K562 (cell line): ENCODE data around the gene OR11G2. TPM values are rescaled to one million over a fixed set of nuclear protein-coding genes. Genes with fewer than 3 reads are reported as not detected.
A peak's percentile ranks its signal among the peaks of the same experiment; 100 is the strongest.

Source experiments
- ATAC-seq: fragments of 200-7000 bp; cut with Tn5 transposase; 3 replicates; pipeline ENCODE4 v1.9.1; 2020; ENCODE audit warnings: moderate library complexity
- BruUV-seq: library from RNA; stranded (reverse); fragments of 400-500 nt; replicated peaks from 2 replicates; lab custom pipeline; 2021; lab: Mats Ljungman, UMichigan
- CTCF ChIA-PET: fragments of 300-600 bp; formaldehyde crosslinking; extraction: SDS; loops from one replicate; lab custom pipeline; 2021; ENCODE audit warnings: low intra/inter-chr PET ratio; lab: Yijun Ruan, JAX
- POLR2A ChIA-PET: fragments of 300-600, 350-650 bp; sonication (Branson Sonifier 250); formaldehyde crosslinking; extraction: SDS; loops from one replicate; lab custom pipeline; 2021; ENCODE audit warnings: antibody characterized with exemption, inconsistent platforms; lab: Yijun Ruan, JAX
- DNase-seq, 4 experiments: peaks; one replicate each; pipeline versions ENCODE4 v3.0.0 to v3.0.0-alpha.2; 2011 to 2018; ENCODE audit warnings: low spot score in 3 of 4, mixed read lengths in 3 of 4; ENCODE audit errors: extremely low read depth in 1 of 4
- FAIRE-seq: peaks from 2 replicates; lab custom pipeline; 2011; peaks lifted over from hg19 to GRCh38; lab: Jason Lieb, UNC
- H2AFZ ChIP-seq: 2 replicates; pipeline ENCODE4 v1.6.0; 2011; ENCODE audit warnings: low read depth, low read length, control low read depth, inconsistent platforms
- H3K27ac ChIP-seq: fragments of 200-600 bp; 3 replicates; pipeline ENCODE4 v1.8.0; 2011; ENCODE audit warnings: low read depth, mild to moderate bottlenecking, control low read depth, inconsistent platforms, low read length, moderate library complexity, mixed read lengths; ENCODE audit errors: extremely low read depth
- H3K27me3 ChIP-seq, 2 experiments: fragments of 300-600 bp in 1 of 2; 2 replicates in 1 of 2; 3 replicates in 1 of 2; pipeline versions ENCODE4 v1.6.0 to v1.8.0; 2011; ENCODE audit warnings: inconsistent platforms in 2 of 2, low read length in 2 of 2, mild to moderate bottlenecking in 1 of 2, mixed read lengths in 1 of 2, moderate library complexity in 1 of 2; ENCODE audit not compliant: control insufficient read depth in 2 of 2, insufficient read depth in 2 of 2
- H3K36me3 ChIP-seq: fragments of 300-600 bp; 3 replicates; pipeline ENCODE4 v1.8.0; 2011; ENCODE audit warnings: mild to moderate bottlenecking, low read length, inconsistent platforms; ENCODE audit not compliant: control insufficient read depth, insufficient read depth
- H3K4me1 ChIP-seq, 2 experiments: fragments of 200-600 bp in 1 of 2; replicated peaks in 1 of 2; 2 replicates in 1 of 2; 3 replicates in 1 of 2; pipeline versions ENCODE4 v1.5.1 to v1.8.0; 2011; ENCODE audit warnings: inconsistent platforms in 2 of 2, low read length in 2 of 2, mild to moderate bottlenecking in 1 of 2, mixed read lengths in 1 of 2, moderate library complexity in 1 of 2; ENCODE audit not compliant: control insufficient read depth in 2 of 2, insufficient read depth in 2 of 2
- H3K4me2 ChIP-seq: 2 replicates; pipeline ENCODE4 v1.6.1; 2011; ENCODE audit warnings: low read length, control low read depth, inconsistent platforms, mixed read lengths; ENCODE audit not compliant: insufficient read depth
- H3K4me3 ChIP-seq: fragments of 200-600 bp; sonication (generic), shearing (Covaris generic); 2 replicates; pipeline ENCODE4 v1.5.1; 2016; ENCODE audit warnings: control low read depth, inconsistent platforms
- H3K79me2 ChIP-seq: fragments of 200-600 bp; 3 replicates; pipeline ENCODE4 v1.8.0; 2011; ENCODE audit warnings: low read length, inconsistent platforms; ENCODE audit not compliant: control insufficient read depth, insufficient read depth
- H3K9ac ChIP-seq, 2 experiments: 2 replicates each; pipeline versions ENCODE4 v1.6.0 to v1.6.1; 2011; ENCODE audit warnings: low read depth in 2 of 2, low read length in 2 of 2, control low read depth in 1 of 2, inconsistent platforms in 1 of 2, mild to moderate bottlenecking in 1 of 2, mixed read lengths in 1 of 2; ENCODE audit not compliant: insufficient read depth in 1 of 2
- H3K9me1 ChIP-seq: one replicate; pipeline ENCODE4 v1.6.0; 2011; ENCODE audit warnings: inconsistent platforms, mild to moderate bottlenecking, low read length, moderate library complexity; ENCODE audit not compliant: control insufficient read depth, insufficient read depth
- H3K9me3 ChIP-seq: replicated peaks from 2 replicates; pipeline ENCODE4 v1.5.1; 2011; ENCODE audit warnings: low read depth, low read length, inconsistent platforms; ENCODE audit not compliant: control insufficient read depth, insufficient read depth
- H4K20me1 ChIP-seq: replicated peaks from 2 replicates; pipeline ENCODE4 v1.6.1; 2011; ENCODE audit warnings: low read length, inconsistent platforms, mixed read lengths; ENCODE audit not compliant: control insufficient read depth, insufficient read depth
- ATF2 ChIP-seq: sonication (generic); formaldehyde crosslinking; IDR thresholded peaks from 2 replicates; pipeline ENCODE4 v1.8.1; 2022; ENCODE audit warnings: missing genetic modification reagents
- CHCHD3 ChIP-seq: fragments of 250-450 bp; sonication (Bioruptor Pico); IDR thresholded peaks from 2 replicates; pipeline ENCODE4 v2.1.2; 2022; ENCODE audit warnings: mild to moderate bottlenecking
- NR2C1 ChIP-seq, 2 experiments: fragments of 450-650 bp; IDR thresholded peaks; 2 replicates each; pipeline ENCODE4 v1.6.1; 2017; ENCODE audit warnings: mild to moderate bottlenecking in 2 of 2, antibody characterized with exemption in 1 of 2, inconsistent platforms in 1 of 2, missing compliant biosample characterization in 1 of 2, missing genetic modification characterization in 1 of 2
- RAD21 ChIP-seq, 2 experiments: fragments of 250-450 bp in 1 of 2; fragments of 450-650 bp in 1 of 2; sonication (Bioruptor Pico) in 1 of 2; formaldehyde crosslinking in 1 of 2; IDR thresholded peaks in 1 of 2; conservative IDR thresholded peaks in 1 of 2; 2 replicates each; pipeline versions ENCODE4 v1.4.0 to v1.8.0; 2020 to 2022; ENCODE audit warnings: mild to moderate bottlenecking in 2 of 2, moderate library complexity in 1 of 2
- USF1 ChIP-seq: sonication (generic); formaldehyde crosslinking; IDR thresholded peaks from 2 replicates; pipeline ENCODE4 v1.9.0; 2022; ENCODE audit warnings: mild to moderate bottlenecking, missing genetic modification reagents
- WGBS: fragments of 100-300 bp; shearing (Covaris generic); methylation state at CpG from one replicate; pipeline ENCODE4 v1.1.6; 2016; ENCODE audit warnings: low coverage, mixed read lengths; ENCODE audit not compliant: insufficient coverage; ENCODE audit errors: missing lambda C conversion rate; 5-methylcytosine and 5-hydroxymethylcytosine counted together
- in situ Hi-C: fragments of 300-500 bp; cut with MboI; formaldehyde crosslinking; loops from 4 replicates; pipeline ENCODE4 v1.15.0; 2018; ENCODE audit warnings: inconsistent platforms, mixed read lengths
- intact Hi-C: fragments of 100-400 bp; cut with micrococcal nuclease; formaldehyde crosslinking; loops from 2 replicates; pipeline ENCODE4 v1.14.2; 2022
- polyA plus RNA-seq, 8 experiments: library from polyadenylated mRNA; depleted of rRNA in 4 of 8; stranded (reverse) in 5 of 8; unstranded in 3 of 8; fragments of >200 nt; fragmentation: Nextera tagmentation in 2 of 8; fragmentation: Illumina TruSeq in 1 of 8; extraction: Ambion mirVana in 2 of 8; extraction: Trizol in 1 of 8; gene quantifications; 2 replicates each; pipeline versions ENCODE4 v1.2.1 to v1.2.3, GENCODE V29; 2011 to 2014; ENCODE audit warnings: inconsistent platforms in 1 of 8, missing spikeins in 1 of 8
- total RNA-seq, 7 experiments: library from RNA; depleted of rRNA in 6 of 7; stranded (reverse); fragments of >200 nt in 6 of 7; fragmentation: Illumina TruSeq in 2 of 7; extraction: Trizol in 2 of 7; gene quantifications; 2 replicates each; pipeline versions ENCODE4 v1.2.1 to v1.2.3, GENCODE V29; 2011 to 2021; ENCODE audit warnings: low replicate concordance in 1 of 7
- TF ChIP-seq, protein P1 (sequence below): fragments of 250-450 bp; sonication (Bioruptor Pico); IDR thresholded peaks from 2 replicates; pipeline ENCODE4 v1.4.0; 2020; ENCODE audit warnings: mild to moderate bottlenecking
- TF ChIP-seq, protein P2 (sequence below), 3 experiments: IDR thresholded peaks in 2 of 3; conservative IDR thresholded peaks in 1 of 3; 2 replicates each; pipeline ENCODE4 v1.5.1; 2011 to 2012; ENCODE audit warnings: low read length in 3 of 3, mild to moderate bottlenecking in 3 of 3, control low read depth in 2 of 3, improper control_type of control experiment in 1 of 3, inconsistent platforms in 1 of 3, low read depth in 1 of 3, mixed read lengths in 1 of 3, moderate library complexity in 1 of 3; ENCODE audit not compliant: insufficient read depth in 2 of 3

OR11G2 gene
- total and polyA plus RNA-seq, 9 of the 15 experiments (the other 6 are each of a cell fraction or from before 2014, with no cell fraction given): not detected

DNA sequence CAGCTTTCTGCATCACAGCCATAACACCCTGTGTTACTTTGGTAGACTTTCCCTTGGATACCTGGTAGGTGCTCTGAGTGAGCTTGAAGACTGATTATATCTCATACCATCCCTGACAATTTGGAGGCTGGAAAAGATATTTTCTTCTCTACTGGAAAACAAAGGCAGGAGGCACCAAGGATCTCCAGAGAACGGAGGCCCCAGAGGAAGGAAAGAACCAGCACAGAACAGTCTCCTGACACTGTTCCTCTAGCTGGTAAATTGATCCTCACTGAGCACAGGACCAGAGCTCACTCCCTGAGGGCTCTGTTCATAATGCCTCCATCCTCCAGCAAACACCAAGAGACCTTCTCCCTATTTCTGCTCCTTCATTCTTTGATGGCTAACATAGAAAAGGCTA is at the start of gene OR11G2 (continued):
- TF ChIP-seq ATF2 (no peak), USF1 (CRISPR knock-in tag) (no peak)
- TF ChIP-seq, all 486 proteins: peak for 0

GRCh38 chr14:20143911-20144310 is 46.8 kb upstream of the OR11G2 start:
- peak; percentile 86 for ATAC-seq
- CTCF ChIA-PET: no interaction called here
- Histone ChIP-seq H3K27me3 (no peaks in the 10 kb centered on the region), H3K4me1 (peaks cover 0 to 10% of the 10 kb centered on the region in 2 experiments; a peak in 3 of 5 replicates), H3K36me3 (no peaks in the 10 kb centered on the region), H3K4me3 (no peak overlapping the region), H3K9me1 (no peaks in the 10 kb centered on the region), H3K9me3 (no peaks in the 10 kb centered on the region), H3K79me2 (no peaks in the 10 kb centered on the region), H3K9ac (no peak overlapping the region), H3K4me2 (no peak overlapping the region; the same call in 1 of the 2 replicates), H3K27ac (no peak overlapping the region), H2AFZ (peak overlapping the region; percentile 71), H4K20me1 (no peaks in the 10 kb centered on the region)
- POLR2A ChIA-PET: interaction anchor here (0.6 kb wide), 1 partner anchor 98 kb away, joined by 4 read pairs; no protein-coding TSS in a partner anchor
- no TSS peak for BruUV-seq
- in situ Hi-C loops (no loop called here), intact Hi-C loops (no loop called here)
- peak; percentile 67 for FAIRE-seq
- DNase-seq: peak in 2 of 4 experiments; percentile 7 to 54
- 29% methylated on average over 6 of the region's 7 CpGs for WGBS
- TF ChIP-seq NR2C1 (IDR thresholded peaks at IDR 0.05) (no peak), NR2C1 (tag; IDR thresholded peaks at IDR 0.05) (0 out of 2 replicates have a peak, but pooled peaks have one; percentile 17), RAD21 (CRISPR knock-in tag; conservative IDR thresholded peaks at IDR 0.05 in 1 of 2, IDR thresholded peaks at IDR 0.05 in 1 of 2) (peak in 1 of 2 experiments; percentile 51; a peak in 2 of 4 replicates), CHCHD3 (no peak)
- TF ChIP-seq, protein P1, sequence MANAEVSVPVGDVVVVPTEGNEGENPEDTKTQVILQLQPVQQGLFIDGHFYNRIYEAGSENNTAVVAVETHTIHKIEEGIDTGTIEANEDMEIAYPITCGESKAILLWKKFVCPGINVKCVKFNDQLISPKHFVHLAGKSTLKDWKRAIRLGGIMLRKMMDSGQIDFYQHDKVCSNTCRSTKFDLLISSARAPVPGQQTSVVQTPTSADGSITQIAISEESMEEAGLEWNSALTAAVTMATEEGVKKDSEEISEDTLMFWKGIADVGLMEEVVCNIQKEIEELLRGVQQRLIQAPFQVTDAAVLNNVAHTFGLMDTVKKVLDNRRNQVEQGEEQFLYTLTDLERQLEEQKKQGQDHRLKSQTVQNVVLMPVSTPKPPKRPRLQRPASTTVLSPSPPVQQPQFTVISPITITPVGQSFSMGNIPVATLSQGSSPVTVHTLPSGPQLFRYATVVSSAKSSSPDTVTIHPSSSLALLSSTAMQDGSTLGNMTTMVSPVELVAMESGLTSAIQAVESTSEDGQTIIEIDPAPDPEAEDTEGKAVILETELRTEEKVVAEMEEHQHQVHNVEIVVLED: no peak
- TF ChIP-seq, protein P2, sequence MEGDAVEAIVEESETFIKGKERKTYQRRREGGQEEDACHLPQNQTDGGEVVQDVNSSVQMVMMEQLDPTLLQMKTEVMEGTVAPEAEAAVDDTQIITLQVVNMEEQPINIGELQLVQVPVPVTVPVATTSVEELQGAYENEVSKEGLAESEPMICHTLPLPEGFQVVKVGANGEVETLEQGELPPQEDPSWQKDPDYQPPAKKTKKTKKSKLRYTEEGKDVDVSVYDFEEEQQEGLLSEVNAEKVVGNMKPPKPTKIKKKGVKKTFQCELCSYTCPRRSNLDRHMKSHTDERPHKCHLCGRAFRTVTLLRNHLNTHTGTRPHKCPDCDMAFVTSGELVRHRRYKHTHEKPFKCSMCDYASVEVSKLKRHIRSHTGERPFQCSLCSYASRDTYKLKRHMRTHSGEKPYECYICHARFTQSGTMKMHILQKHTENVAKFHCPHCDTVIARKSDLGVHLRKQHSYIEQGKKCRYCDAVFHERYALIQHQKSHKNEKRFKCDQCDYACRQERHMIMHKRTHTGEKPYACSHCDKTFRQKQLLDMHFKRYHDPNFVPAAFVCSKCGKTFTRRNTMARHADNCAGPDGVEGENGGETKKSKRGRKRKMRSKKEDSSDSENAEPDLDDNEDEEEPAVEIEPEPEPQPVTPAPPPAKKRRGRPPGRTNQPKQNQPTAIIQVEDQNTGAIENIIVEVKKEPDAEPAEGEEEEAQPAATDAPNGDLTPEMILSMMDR (IDR thresholded peaks at IDR 0.05 in 2 of 3, conservative IDR thresholded peaks at IDR 0.05 in 1 of 3; ENCODE audit: insufficient read depth in 2 of 3, low read depth in 1 of 3, low read length in 3 of 3): peak; percentile 19 to 47 (median 30); a peak in 5 of 6 replicates
